ENCODE data around the gene MAMDC2.

The MAMDC2 gene

DNA sequence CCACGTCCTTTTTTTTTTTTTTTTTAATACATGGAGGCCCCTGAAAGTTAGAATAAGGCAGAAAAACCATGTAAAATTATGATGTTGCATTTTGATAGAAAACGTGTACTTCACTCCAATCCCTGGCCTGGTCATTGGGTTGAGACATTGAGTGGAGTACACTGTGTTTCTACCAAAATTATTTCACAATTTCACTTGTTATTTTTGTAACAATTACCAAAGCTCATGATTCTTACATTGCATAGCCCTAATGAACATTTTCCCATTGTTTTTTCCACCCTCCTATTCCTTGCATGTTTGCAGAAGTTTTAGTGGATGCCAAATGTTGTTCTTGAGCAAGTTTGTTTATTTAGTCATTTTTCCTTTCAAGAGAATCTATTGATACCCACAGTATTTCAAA lies 21.9 kb downstream of the MAMDC2 start:
- no peak for DNase-seq

GRCh38 chr9:70066418-70066817 lies 22.8 kb downstream of the MAMDC2 start:
- no peak for DNase-seq

- no peak for DNase-seq
Observed at GRCh38 chr9:70066874-70067273, 23.2 kb downstream of the MAMDC2 start.

- no peak for DNase-seq
Observed at GRCh38 chr9:70069704-70070103, 26.1 kb downstream of the MAMDC2 start.

DNA sequence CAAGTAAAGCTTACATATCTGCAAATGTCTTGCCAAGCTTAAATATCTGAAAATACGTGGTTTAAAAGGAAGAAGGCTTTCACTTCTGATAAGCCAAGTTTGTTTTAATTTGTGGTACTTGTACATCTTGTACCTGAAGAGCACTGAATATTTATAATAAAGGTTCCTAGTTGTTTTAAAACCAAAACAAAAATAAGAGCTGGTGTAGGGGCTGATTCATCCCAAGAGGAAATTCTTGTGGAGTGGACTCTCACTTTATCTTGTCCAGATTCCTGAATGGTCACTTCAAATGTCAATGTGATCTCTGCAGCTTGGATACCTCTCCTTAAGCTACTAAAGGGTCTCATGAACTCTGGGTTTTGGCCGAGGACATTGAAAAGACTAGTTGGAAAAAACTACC lies 29.5 kb downstream of the MAMDC2 start:
- no peak for DNase-seq

DNA sequence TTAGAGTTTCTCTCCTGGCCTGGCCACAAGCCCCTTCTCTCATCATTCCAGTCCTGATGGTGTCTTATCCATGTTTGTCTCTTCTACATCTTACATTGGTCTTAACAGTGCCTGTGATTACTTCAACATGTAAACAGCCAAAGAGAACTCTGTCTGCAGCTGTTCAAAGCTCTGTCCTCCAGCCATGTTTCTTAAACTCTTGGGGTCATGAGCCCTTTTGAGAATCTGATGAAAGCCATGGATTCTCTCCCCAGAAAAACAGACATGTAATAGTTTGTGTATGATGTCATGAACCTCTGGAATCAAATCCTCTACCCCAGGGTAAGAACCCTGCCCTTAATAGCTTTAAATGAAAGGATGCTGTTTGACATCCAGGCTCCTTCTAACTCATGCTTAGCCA lies 30.1 kb downstream of the MAMDC2 start:
- DNase-seq, result no peak

DNA sequence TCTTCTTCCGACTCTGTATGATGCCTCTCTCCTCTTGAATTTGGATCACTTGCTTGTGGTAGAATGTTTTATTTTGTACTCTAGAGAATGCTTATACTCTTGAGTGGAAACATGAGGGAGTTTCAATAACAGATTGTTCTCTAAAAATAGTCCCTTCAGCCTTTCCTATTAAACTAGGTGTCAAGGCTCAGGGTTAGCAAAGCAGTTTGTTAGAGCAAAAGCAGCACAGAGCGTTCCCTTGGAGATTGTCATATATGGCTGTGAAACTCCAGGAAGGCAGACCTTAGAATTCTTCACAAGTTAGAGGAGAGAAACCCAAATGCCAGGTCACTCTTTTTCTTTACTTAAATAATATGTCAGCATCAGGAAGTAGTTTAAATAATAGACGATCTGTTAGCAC lies 33.0 kb downstream of the MAMDC2 start:
- no peak for DNase-seq

- no peak for DNase-seq
Observed at GRCh38 chr9:70079417-70080037, 35.9 kb downstream of the MAMDC2 start.

GRCh38 chr9:70080481-70081119 lies 37.0 kb downstream of the MAMDC2 start:
- no peak for DNase-seq

- DNase-seq, result no peak
Observed at GRCh38 chr9:70081120-70081495, 37.5 kb downstream of the MAMDC2 start.

DNA sequence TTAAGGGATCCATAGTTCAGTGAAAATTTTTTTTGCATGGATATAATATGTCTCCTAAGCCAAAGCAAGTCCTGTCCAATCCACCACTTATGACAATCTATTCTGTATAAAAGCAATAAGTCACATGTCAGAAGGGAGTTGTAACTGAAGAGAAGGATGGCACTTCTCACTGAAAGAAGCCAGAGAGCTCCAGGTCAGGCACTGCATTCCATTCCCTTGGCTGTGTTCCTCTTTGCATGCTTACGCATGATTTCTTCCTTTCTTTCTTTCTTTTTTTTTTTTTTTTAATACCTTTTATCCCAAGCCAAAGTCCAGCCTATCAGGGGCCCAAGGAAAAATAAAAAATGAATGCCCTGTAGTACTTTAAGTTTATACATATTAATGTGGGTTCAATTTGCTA lies 39.8 kb downstream of the MAMDC2 start:
- no peak for DNase-seq

DNA sequence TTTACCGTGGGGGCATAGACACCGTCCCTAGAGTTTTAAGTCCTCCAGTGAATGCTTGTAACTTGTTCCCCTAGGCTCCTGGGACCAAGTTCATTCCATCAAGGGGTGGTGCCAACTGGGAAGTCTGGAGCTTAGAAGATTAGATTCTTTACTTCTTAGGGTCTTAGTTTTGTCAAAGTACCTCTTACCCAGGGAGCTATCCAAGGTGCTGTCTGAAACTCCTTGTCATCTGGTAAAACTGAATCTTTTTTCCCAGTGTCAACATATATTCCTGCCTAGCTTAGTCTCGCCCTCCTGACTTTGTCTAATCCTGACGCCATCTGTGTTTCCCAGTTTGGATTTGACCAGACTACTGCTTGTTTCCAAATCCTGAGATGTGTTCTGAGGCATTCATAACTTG lies 41.6 kb downstream of the MAMDC2 start:
- no peak for DNase-seq

GRCh38 chr9:70091103-70091502 lies 47.5 kb downstream of the MAMDC2 start:
- no peak for DNase-seq

- DNase-seq, result no peak
Observed at GRCh38 chr9:70091572-70091971, 47.9 kb downstream of the MAMDC2 start.

GRCh38 chr9:70092190-70092589 lies 48.5 kb downstream of the MAMDC2 start:
- no peak for DNase-seq

DNA sequence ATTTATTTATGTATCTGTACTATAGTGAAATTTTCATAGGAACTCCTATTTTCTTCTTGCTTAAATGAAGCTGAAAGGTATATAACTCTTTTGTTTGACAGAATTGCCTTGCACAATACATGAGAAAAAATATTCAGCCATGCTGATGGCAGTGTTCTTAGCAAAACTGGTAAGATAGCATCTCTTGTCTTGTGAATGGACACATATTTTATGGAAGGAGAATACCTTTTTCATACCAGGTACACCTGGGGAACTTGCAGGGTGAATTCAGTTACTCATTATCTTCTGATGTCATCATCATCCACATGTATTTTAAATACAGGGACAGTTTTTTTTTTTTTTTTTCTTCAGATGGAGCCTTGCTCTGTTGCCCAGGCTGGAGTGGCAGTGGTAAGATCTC lies 49.4 kb downstream of the MAMDC2 start:
- DNase-seq, result no peak

GRCh38 chr9:70093944-70094343 lies 50.3 kb downstream of the MAMDC2 start:
- no peak for DNase-seq

DNA sequence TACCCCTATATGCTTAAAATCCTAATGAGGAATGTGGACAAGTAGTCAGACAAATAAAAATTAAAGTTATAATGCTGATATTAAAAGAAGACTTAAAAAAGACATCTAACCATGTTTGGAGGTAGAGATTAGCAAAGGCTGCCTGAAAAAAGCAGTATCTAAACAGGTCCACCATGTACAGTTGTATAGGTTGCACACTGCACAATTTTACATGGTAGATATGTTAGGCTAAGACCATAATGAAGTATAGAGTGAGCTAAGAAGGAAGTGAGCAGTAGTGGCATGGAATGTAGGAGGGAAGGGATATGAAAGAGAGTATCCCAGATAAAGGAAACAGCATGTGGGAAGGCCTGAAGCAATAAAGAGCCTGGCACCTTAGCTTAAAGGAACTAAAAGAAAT lies 51.1 kb downstream of the MAMDC2 start:
- no peak for DNase-seq

GRCh38 chr9:70097187-70097586 lies 53.5 kb downstream of the MAMDC2 start:
- DNase-seq, result no peak

DNA sequence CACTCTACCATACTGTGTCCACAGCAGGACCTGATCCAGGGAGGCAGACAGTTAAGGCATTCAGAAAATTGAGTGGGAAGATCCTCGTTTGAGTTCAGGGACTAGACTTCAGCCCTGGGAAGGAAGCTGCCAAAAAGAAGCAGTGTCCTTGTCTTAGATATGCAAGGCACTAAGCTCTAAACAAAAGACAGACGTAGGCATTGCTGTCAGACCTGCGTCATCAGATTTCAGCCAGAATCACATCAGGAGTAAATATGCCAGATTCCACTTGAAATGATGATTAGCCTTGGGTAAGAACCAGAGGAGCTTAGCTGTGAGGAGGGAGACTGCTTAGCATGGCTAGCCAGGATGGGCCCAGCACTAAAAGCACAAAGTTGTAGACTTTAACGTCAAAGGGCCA lies 56.7 kb downstream of the MAMDC2 start:
- no peak for DNase-seq

- no peak for DNase-seq
Observed at GRCh38 chr9:70101265-70101664, 57.6 kb downstream of the MAMDC2 start.

- no peak for DNase-seq
Observed at GRCh38 chr9:70105147-70105546, 61.5 kb downstream of the MAMDC2 start.

GRCh38 chr9:70106571-70106970 lies 62.9 kb downstream of the MAMDC2 start:
- DNase-seq, result no peak

DNA sequence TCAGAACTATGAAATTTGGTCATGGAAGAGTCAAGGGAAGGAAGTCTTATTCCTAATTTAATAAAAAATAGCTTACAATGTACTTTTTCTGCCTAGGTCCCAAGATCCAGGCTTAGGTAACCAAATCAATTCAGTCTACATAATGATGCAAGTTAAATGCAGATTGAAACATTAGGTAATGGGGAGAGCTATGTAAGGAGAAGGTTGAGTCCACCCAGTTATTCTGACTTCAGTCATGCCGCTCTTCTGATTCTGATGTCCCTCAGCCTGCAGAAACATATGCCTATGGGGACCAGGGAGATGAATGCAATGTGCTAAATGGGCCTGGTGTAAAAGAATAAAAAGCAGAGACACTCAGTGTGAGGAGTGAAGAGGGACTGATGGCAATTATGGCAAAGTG lies 63.9 kb downstream of the MAMDC2 start:
- no peak for DNase-seq

GRCh38 chr9:70108181-70108580 lies 64.5 kb downstream of the MAMDC2 start:
- DNase-seq, result no peak
